GM21528 (cell line): ENCODE data around the gene ELP5.

Experiments used
- ATAC-seq: cut with Tn5 transposase; IDR thresholded peaks from one replicate; pipeline ENCODE4 v1.9.1; 2021; ENCODE audit warnings: mild to moderate bottlenecking, moderate library complexity; ENCODE audit not compliant: unreplicated experiment, low FRiP score

ELP5 gene

GRCh38 chr17:7281074-7281952 is 29.3 kb downstream of the ELP5 start, which contains the start of gene SLC2A4:
Gene SLC2A4, plus strand, starts transcription at chr17:7281718. Its CDS starts 217 bp downstream, at chr17:7281935.
- ATAC-seq: no peak

GRCh38 chr17:7281953-7282751 is 30.1 kb downstream of the ELP5 start:
- no peak for ATAC-seq

GRCh38 chr17:7282752-7283321 is 30.8 kb downstream of the ELP5 start:
- no peak for ATAC-seq

GRCh38 chr17:7283471-7284216 is 31.6 kb downstream of the ELP5 start:
- ATAC-seq: no peak

GRCh38 chr17:7284911-7285310 is 32.9 kb downstream of the ELP5 start:
- no peak for ATAC-seq

GRCh38 chr17:7285679-7286078 is 33.7 kb downstream of the ELP5 start:
- no peak for ATAC-seq

- ATAC-seq: no peak
These were observed 37.4 kb downstream of the ELP5 start for GRCh38 chr17:7289256-7290032.

- no peak for ATAC-seq
These were observed 38.2 kb downstream of the ELP5 start for GRCh38 chr17:7290166-7290565.

GRCh38 chr17:7290685-7291084 is 38.7 kb downstream of the ELP5 start:
- no peak for ATAC-seq

- no peak for ATAC-seq
These were observed 40.2 kb downstream of the ELP5 start for GRCh38 chr17:7292194-7292593.

GRCh38 chr17:7292729-7293128 is 40.7 kb downstream of the ELP5 start:
- no peak for ATAC-seq

- no peak for ATAC-seq
These were observed 41.1 kb downstream of the ELP5 start for GRCh38 chr17:7293159-7293558.

GRCh38 chr17:7293816-7294613 is 42.0 kb downstream of the ELP5 start:
- ATAC-seq: no peak

GRCh38 chr17:7294614-7295153 is 42.7 kb downstream of the ELP5 start, which contains the start of gene YBX2:
Gene YBX2, minus strand, starts transcription at chr17:7294639. Its CDS starts 139 bp downstream, at chr17:7294500.
- no peak for ATAC-seq

GRCh38 chr17:7295230-7296180 is 43.5 kb downstream of the ELP5 start:
- ATAC-seq: no peak

- ATAC-seq: no peak
These were observed 44.3 kb downstream of the ELP5 start for GRCh38 chr17:7296189-7296861.

- no peak for ATAC-seq
These were observed 52.2 kb downstream of the ELP5 start for GRCh38 chr17:7304179-7304578.
